Neural progenitor cell (in vitro differentiated cells): ENCODE results near the gene KDM7A.

ENCODE experiments used
- EZH2 ChIP-seq: fragments of 200-600 bp; sonication (generic); IDR thresholded peaks from 2 replicates; pipeline ENCODE4 v1.6.1; 2017; ENCODE audit warnings: antibody characterized with exemption, mild to moderate bottlenecking, moderate library complexity
- TF ChIP-seq, protein P1 (sequence below): fragments of 200-600 bp; sonication (generic); IDR thresholded peaks from 2 replicates; pipeline ENCODE4 v1.5.1; 2017; ENCODE audit warnings: antibody characterized with exemption, mild to moderate bottlenecking

DNA sequence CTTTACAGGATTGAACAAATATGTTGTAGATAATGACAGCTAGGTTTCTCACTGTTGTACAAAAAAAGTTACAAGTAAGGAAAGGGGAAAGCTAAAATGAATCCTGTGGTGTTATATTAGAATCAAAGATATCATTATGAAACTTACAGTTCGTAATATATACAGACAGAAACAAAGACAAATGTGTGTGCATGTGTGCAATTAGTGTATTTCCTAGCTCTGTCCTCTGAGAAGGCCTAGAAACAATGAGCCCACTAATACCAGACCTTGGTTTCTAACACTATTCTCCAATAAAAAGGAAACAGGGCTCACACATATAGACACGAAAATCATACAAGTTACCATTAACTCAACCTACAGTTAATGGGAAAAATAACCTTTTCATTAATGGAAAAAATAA is 8.0 kb downstream of the KDM7A start:
- TF ChIP-seq, protein P1, sequence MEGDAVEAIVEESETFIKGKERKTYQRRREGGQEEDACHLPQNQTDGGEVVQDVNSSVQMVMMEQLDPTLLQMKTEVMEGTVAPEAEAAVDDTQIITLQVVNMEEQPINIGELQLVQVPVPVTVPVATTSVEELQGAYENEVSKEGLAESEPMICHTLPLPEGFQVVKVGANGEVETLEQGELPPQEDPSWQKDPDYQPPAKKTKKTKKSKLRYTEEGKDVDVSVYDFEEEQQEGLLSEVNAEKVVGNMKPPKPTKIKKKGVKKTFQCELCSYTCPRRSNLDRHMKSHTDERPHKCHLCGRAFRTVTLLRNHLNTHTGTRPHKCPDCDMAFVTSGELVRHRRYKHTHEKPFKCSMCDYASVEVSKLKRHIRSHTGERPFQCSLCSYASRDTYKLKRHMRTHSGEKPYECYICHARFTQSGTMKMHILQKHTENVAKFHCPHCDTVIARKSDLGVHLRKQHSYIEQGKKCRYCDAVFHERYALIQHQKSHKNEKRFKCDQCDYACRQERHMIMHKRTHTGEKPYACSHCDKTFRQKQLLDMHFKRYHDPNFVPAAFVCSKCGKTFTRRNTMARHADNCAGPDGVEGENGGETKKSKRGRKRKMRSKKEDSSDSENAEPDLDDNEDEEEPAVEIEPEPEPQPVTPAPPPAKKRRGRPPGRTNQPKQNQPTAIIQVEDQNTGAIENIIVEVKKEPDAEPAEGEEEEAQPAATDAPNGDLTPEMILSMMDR, result no peak
- no peak for TF ChIP-seq EZH2
